ENCODE results near the gene RCOR1.

- TF ChIP-seq CTCF (IDR thresholded peaks at IDR 0.05 in 8 of 11, conservative IDR thresholded peaks at IDR 0.05 in 3 of 11) (no peak), POLR2AphosphoS5 (IDR thresholded peaks at IDR 0.05) (no peak), POLR2A (IDR thresholded peaks at IDR 0.05) (no peak)
Measured at GRCh38 chr14:102557434-102558226, 34.8 kb upstream of the RCOR1 start.
